ENCODE results near the gene FAT1. TPM values are rescaled to one million over a fixed set of nuclear protein-coding genes. Genes with fewer than 3 reads are reported as not detected.

Gene FAT1
- total and polyA plus RNA-seq, 3 donors from 2014 or later = 51.5 to 157 (median 118) TPM

GRCh38 chr4:186717556-186717955 lies 6.1 kb downstream of the FAT1 start:
- H3K36me3 ChIP-seq (ENCODE audit: low read depth, missing control alignments) = no peaks in the 10 kb centered on the region
- 89 to 97% methylated on average over 4 of the region's 4 CpGs for WGBS, 2 donors
- H3K4me3 ChIP-seq = no peak overlapping the region
- no peaks in the 10 kb centered on the region for H3K9me3 ChIP-seq
- peaks cover 13% of the 10 kb centered on the region for H3K4me1 ChIP-seq
- intact Hi-C loops (cut with DNase I; ENCODE audit: low total_unique reads) = no loop called here
- TF ChIP-seq, protein P1, sequence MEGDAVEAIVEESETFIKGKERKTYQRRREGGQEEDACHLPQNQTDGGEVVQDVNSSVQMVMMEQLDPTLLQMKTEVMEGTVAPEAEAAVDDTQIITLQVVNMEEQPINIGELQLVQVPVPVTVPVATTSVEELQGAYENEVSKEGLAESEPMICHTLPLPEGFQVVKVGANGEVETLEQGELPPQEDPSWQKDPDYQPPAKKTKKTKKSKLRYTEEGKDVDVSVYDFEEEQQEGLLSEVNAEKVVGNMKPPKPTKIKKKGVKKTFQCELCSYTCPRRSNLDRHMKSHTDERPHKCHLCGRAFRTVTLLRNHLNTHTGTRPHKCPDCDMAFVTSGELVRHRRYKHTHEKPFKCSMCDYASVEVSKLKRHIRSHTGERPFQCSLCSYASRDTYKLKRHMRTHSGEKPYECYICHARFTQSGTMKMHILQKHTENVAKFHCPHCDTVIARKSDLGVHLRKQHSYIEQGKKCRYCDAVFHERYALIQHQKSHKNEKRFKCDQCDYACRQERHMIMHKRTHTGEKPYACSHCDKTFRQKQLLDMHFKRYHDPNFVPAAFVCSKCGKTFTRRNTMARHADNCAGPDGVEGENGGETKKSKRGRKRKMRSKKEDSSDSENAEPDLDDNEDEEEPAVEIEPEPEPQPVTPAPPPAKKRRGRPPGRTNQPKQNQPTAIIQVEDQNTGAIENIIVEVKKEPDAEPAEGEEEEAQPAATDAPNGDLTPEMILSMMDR (IDR thresholded peaks at IDR 0.05) = no peak
- TF ChIP-seq POLR2A (IDR thresholded peaks at IDR 0.05) = no peak
- H3K27me3 ChIP-seq = no peaks in the 10 kb centered on the region
- H3K27ac ChIP-seq = no peak overlapping the region
- DNase-seq = no peak

DNA sequence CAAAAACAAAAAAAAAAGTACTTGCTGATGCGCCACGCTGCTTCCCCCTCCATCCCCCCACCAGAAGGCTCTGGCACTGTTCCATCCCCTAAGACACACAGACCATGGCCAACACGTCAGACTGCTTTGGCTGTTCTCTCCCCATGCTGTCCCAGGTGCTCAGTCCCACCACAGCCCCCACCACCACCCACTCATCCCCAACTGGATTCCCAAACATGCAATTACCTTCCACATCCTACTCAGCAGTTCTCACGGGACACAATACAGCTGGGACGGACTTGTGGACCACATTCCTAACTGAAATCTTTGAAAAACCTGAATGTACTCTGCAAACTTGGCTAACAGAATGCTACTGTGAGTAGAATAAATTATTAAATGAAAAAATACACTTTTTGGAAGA lies 8.6 kb downstream of the FAT1 start:
- TF ChIP-seq POLR2A (IDR thresholded peaks at IDR 0.05) = no peak
- TF ChIP-seq, protein P1 (IDR thresholded peaks at IDR 0.05) = no peak
- H3K4me3 ChIP-seq = no peak overlapping the region
- peaks cover 12% of the 10 kb centered on the region for H3K4me1 ChIP-seq
- no peak for DNase-seq
- intact Hi-C loops (cut with DNase I; ENCODE audit: low total_unique reads) = no loop called here
- peak overlapping the region; percentile 24 to 61 for H3K27ac ChIP-seq
- H3K9me3 ChIP-seq = no peaks in the 10 kb centered on the region
- 64 to 68% methylated on average over 5 of the region's 5 CpGs for WGBS, 2 donors
- H3K36me3 ChIP-seq (ENCODE audit: low read depth, missing control alignments) = no peaks in the 10 kb centered on the region
- no peaks in the 10 kb centered on the region for H3K27me3 ChIP-seq

GRCh38 chr4:186714006-186714675 lies 9.5 kb downstream of the FAT1 start:
- no peak for DNase-seq
- WGBS, 2 donors = 57 to 60% methylated on average over 16 of the region's 16 CpGs
- H3K9me3 ChIP-seq = no peaks in the 10 kb centered on the region
- intact Hi-C loops (cut with DNase I; ENCODE audit: low total_unique reads) = no loop called here
- TF ChIP-seq, protein P1 (IDR thresholded peaks at IDR 0.05) = no peak
- TF ChIP-seq POLR2A (IDR thresholded peaks at IDR 0.05) = no peak
- H3K27ac ChIP-seq = peak overlapping the region; percentile 23 to 54
- H3K27me3 ChIP-seq = no peaks in the 10 kb centered on the region
- no peak overlapping the region for H3K4me3 ChIP-seq
- peaks cover 14% of the 10 kb centered on the region for H3K4me1 ChIP-seq
- H3K36me3 ChIP-seq (ENCODE audit: low read depth, missing control alignments) = no peaks in the 10 kb centered on the region

- peaks cover 14% of the 10 kb centered on the region for H3K4me1 ChIP-seq
- no peak overlapping the region for H3K27ac ChIP-seq
- H3K4me3 ChIP-seq = no peak overlapping the region
- 82 to 86% methylated on average over 7 of the region's 7 CpGs for WGBS, 2 donors
- TF ChIP-seq, protein P1 (IDR thresholded peaks at IDR 0.05) = no peak
- TF ChIP-seq POLR2A (IDR thresholded peaks at IDR 0.05) = no peak
- no peaks in the 10 kb centered on the region for H3K27me3 ChIP-seq
- H3K36me3 ChIP-seq (ENCODE audit: low read depth, missing control alignments) = no peaks in the 10 kb centered on the region
- H3K9me3 ChIP-seq = no peaks in the 10 kb centered on the region
- no peak for DNase-seq
- intact Hi-C loops (cut with DNase I; ENCODE audit: low total_unique reads) = no loop called here
These were observed 11.0 kb downstream of the FAT1 start for GRCh38 chr4:186712690-186713089.

Data from testis (tissue), 3 donors.